ENCODE results near the gene DCLK1.

Gene DCLK1

GRCh38 chr13:35903075-35903474, 228.1 kb downstream of the DCLK1 start:
- no peak for DNase-seq (ENCODE audit: low read depth, low spot score)

GRCh38 chr13:35898041-35898440, 233.1 kb downstream of the DCLK1 start:
- no peak for DNase-seq (ENCODE audit: low read depth, low spot score)

- DNase-seq (ENCODE audit: low read depth, low spot score), result no peak
Observed at GRCh38 chr13:35894636-35895035, 236.5 kb downstream of the DCLK1 start.

- DNase-seq (ENCODE audit: low read depth, low spot score), result no peak
Observed at GRCh38 chr13:35892837-35893814, 238.1 kb downstream of the DCLK1 start.

GRCh38 chr13:35891507-35892441, 239.4 kb downstream of the DCLK1 start:
- DNase-seq (ENCODE audit: low read depth, low spot score), result no peak

GRCh38 chr13:35889560-35889959, 241.6 kb downstream of the DCLK1 start:
- no peak for DNase-seq (ENCODE audit: low read depth, low spot score)

GRCh38 chr13:35888981-35889380, 242.2 kb downstream of the DCLK1 start:
- DNase-seq (ENCODE audit: low read depth, low spot score), result no peak

GRCh38 chr13:35888457-35888883, 242.7 kb downstream of the DCLK1 start:
- no peak for DNase-seq (ENCODE audit: low read depth, low spot score)

- DNase-seq (ENCODE audit: low read depth, low spot score), result no peak
Observed at GRCh38 chr13:35887115-35887666, 244.0 kb downstream of the DCLK1 start.

- DNase-seq (ENCODE audit: low read depth, low spot score), result no peak
Observed at GRCh38 chr13:35886332-35887114, 244.7 kb downstream of the DCLK1 start.

GRCh38 chr13:35884211-35884760, 246.9 kb downstream of the DCLK1 start:
- DNase-seq (ENCODE audit: low read depth, low spot score), result no peak

- DNase-seq (ENCODE audit: low read depth, low spot score), result no peak
Observed at GRCh38 chr13:35882722-35883497, 248.3 kb downstream of the DCLK1 start.

GRCh38 chr13:35881360-35881759, 249.8 kb downstream of the DCLK1 start:
- no peak for DNase-seq (ENCODE audit: low read depth, low spot score)

- DNase-seq (ENCODE audit: low read depth, low spot score), result no peak
Observed at GRCh38 chr13:35879111-35879510, 252.1 kb downstream of the DCLK1 start.

GRCh38 chr13:35876601-35877000, 254.6 kb downstream of the DCLK1 start:
- no peak for DNase-seq (ENCODE audit: low read depth, low spot score)

GRCh38 chr13:35874704-35875103, 256.5 kb downstream of the DCLK1 start:
- no peak for DNase-seq (ENCODE audit: low read depth, low spot score)

GRCh38 chr13:35872369-35872768, 258.8 kb downstream of the DCLK1 start:
- no peak for DNase-seq (ENCODE audit: low read depth, low spot score)

- DNase-seq (ENCODE audit: low read depth, low spot score), result no peak
Observed at GRCh38 chr13:35871561-35871960, 259.6 kb downstream of the DCLK1 start.

- DNase-seq (ENCODE audit: low read depth, low spot score), result no peak
Observed at GRCh38 chr13:35866801-35867200, 264.4 kb downstream of the DCLK1 start.
